ENCODE measurements around the gene NME3. TPM values are rescaled to one million over a fixed set of nuclear protein-coding genes. Genes with fewer than 3 reads are reported as not detected.

The NME3 gene
- total and polyA plus RNA-seq, 2 of the 13 experiments (the other 11 are each of a cell fraction or from before 2014, with no cell fraction given) = 10.4 to 15.9 TPM

DNA sequence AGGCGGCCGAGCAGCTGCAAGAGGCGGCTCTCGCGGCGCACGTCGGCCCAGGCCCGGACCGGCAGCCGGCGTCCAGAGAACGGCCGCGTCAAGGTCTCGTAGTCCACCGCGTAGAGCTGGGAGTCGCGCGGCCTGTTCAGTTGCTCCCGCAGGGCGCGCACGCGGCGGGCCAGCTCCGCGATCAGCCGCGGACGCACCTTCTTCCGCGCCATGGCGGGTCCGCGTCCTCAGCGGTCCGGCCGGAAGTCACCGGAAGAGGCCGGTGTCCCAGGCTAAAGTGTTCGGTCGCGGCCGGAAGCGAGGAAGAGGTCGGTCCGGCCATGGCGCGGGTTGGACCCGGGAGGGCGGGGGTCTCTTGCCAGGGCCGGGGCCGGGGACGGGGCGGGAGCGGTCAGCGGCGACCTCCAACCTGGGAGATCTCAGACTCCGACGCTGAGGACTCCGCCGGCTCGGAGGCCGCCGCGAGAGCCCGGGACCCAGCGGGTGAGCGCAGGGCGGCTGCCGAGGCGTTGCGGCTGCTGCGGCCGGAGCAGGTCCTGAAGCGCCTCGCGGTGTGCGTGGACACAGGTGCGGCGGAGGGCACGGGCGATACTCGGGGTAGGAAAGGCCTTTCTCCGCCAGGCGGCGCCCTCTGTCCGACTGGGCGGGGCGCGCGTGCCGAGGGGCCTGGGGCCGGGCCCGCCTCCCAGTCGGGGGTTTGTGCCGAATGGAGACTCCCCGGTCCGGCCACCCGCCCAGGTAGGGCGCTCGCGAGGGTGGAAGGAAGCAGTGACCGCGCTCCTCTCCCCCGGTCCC is 1.8 kb upstream of the NME3 start, which contains the start of gene MRPS34 (continued):
- no peak for TF ChIP-seq ZNF75D (CRISPR knock-in tag; IDR thresholded peaks at IDR 0.05; ENCODE audit: borderline replicate concordance)
- TF ChIP-seq ZFP36L1 (CRISPR knock-in tag; IDR thresholded peaks at IDR 0.05) = peak; percentile 84
- TF ChIP-seq NFIC (IDR thresholded peaks at IDR 0.05; ENCODE audit: low read length) = no peak
- TF ChIP-seq ATM (IDR thresholded peaks at IDR 0.05; ENCODE audit: borderline replicate concordance) = no peak
- peak; percentile 69 for TF ChIP-seq STAG1 (CRISPR knock-in tag; IDR thresholded peaks at IDR 0.05)
- TF ChIP-seq ADNP (CRISPR knock-in tag; IDR thresholded peaks at IDR 0.05) = no peak
- no peak for TF ChIP-seq ZBTB1 (CRISPR knock-in tag; IDR thresholded peaks at IDR 0.05; ENCODE audit: borderline replicate concordance)
- TF ChIP-seq, protein P1, sequence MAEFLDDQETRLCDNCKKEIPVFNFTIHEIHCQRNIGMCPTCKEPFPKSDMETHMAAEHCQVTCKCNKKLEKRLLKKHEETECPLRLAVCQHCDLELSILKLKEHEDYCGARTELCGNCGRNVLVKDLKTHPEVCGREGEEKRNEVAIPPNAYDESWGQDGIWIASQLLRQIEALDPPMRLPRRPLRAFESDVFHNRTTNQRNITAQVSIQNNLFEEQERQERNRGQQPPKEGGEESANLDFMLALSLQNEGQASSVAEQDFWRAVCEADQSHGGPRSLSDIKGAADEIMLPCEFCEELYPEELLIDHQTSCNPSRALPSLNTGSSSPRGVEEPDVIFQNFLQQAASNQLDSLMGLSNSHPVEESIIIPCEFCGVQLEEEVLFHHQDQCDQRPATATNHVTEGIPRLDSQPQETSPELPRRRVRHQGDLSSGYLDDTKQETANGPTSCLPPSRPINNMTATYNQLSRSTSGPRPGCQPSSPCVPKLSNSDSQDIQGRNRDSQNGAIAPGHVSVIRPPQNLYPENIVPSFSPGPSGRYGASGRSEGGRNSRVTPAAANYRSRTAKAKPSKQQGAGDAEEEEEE (CRISPR knock-in tag; IDR thresholded peaks at IDR 0.05; ENCODE audit: borderline replicate concordance) = no peak
- peak; percentile 54 for TF ChIP-seq RARA (CRISPR knock-in tag; IDR thresholded peaks at IDR 0.05)
- TF ChIP-seq NR2F6 (IDR thresholded peaks at IDR 0.05) = no peak
- TF ChIP-seq NR2F6 (CRISPR knock-in tag; IDR thresholded peaks at IDR 0.05) = peak; percentile 44; the same call in 1 of the 2 replicates
- TF ChIP-seq, protein P2, sequence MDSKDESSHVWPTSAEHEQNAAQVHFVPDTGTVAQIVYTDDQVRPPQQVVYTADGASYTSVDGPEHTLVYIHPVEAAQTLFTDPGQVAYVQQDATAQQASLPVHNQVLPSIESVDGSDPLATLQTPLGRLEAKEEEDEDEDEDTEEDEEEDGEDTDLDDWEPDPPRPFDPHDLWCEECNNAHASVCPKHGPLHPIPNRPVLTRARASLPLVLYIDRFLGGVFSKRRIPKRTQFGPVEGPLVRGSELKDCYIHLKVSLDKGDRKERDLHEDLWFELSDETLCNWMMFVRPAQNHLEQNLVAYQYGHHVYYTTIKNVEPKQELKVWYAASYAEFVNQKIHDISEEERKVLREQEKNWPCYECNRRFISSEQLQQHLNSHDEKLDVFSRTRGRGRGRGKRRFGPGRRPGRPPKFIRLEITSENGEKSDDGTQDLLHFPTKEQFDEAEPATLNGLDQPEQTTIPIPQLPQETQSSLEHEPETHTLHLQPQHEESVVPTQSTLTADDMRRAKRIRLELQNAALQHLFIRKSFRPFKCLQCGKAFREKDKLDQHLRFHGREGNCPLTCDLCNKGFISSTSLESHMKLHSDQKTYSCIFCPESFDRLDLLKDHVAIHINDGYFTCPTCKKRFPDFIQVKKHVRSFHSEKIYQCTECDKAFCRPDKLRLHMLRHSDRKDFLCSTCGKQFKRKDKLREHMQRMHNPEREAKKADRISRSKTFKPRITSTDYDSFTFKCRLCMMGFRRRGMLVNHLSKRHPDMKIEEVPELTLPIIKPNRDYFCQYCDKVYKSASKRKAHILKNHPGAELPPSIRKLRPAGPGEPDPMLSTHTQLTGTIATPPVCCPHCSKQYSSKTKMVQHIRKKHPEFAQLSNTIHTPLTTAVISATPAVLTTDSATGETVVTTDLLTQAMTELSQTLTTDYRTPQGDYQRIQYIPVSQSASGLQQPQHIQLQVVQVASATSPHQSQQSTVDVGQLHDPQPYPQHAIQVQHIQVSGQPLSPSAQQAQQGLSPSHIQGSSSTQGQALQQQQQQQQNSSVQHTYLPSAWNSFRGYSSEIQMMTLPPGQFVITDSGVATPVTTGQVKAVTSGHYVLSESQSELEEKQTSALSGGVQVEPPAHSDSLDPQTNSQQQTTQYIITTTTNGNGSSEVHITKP (CRISPR knock-in tag; IDR thresholded peaks at IDR 0.05; ENCODE audit: low read depth) = peak; percentile 37; the same call in 1 of the 2 replicates
- TF ChIP-seq, protein P3, sequence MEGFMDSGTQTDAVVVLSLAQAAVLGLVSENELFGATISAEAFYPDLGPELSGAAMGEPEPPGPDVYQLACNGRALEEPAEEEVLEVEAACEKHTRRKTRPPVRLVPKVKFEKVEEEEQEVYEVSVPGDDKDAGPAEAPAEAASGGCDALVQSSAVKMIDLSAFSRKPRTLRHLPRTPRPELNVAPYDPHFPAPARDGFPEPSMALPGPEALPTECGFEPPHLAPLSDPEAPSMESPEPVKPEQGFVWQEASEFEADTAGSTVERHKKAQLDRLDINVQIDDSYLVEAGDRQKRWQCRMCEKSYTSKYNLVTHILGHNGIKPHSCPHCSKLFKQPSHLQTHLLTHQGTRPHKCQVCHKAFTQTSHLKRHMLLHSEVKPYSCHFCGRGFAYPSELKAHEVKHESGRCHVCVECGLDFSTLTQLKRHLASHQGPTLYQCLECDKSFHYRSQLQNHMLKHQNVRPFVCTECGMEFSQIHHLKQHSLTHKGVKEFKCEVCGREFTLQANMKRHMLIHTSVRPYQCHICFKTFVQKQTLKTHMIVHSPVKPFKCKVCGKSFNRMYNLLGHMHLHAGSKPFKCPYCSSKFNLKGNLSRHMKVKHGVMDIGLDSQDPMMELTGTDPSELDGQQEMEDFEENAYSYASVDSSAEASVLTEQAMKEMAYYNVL (CRISPR knock-in tag; IDR thresholded peaks at IDR 0.05; ENCODE audit: borderline replicate concordance) = peak; percentile 82; the same call in 1 of the 2 replicates
- TF ChIP-seq ISL2 (CRISPR knock-in tag; IDR thresholded peaks at IDR 0.05) = peak; percentile 56
- TF ChIP-seq, protein P4, sequence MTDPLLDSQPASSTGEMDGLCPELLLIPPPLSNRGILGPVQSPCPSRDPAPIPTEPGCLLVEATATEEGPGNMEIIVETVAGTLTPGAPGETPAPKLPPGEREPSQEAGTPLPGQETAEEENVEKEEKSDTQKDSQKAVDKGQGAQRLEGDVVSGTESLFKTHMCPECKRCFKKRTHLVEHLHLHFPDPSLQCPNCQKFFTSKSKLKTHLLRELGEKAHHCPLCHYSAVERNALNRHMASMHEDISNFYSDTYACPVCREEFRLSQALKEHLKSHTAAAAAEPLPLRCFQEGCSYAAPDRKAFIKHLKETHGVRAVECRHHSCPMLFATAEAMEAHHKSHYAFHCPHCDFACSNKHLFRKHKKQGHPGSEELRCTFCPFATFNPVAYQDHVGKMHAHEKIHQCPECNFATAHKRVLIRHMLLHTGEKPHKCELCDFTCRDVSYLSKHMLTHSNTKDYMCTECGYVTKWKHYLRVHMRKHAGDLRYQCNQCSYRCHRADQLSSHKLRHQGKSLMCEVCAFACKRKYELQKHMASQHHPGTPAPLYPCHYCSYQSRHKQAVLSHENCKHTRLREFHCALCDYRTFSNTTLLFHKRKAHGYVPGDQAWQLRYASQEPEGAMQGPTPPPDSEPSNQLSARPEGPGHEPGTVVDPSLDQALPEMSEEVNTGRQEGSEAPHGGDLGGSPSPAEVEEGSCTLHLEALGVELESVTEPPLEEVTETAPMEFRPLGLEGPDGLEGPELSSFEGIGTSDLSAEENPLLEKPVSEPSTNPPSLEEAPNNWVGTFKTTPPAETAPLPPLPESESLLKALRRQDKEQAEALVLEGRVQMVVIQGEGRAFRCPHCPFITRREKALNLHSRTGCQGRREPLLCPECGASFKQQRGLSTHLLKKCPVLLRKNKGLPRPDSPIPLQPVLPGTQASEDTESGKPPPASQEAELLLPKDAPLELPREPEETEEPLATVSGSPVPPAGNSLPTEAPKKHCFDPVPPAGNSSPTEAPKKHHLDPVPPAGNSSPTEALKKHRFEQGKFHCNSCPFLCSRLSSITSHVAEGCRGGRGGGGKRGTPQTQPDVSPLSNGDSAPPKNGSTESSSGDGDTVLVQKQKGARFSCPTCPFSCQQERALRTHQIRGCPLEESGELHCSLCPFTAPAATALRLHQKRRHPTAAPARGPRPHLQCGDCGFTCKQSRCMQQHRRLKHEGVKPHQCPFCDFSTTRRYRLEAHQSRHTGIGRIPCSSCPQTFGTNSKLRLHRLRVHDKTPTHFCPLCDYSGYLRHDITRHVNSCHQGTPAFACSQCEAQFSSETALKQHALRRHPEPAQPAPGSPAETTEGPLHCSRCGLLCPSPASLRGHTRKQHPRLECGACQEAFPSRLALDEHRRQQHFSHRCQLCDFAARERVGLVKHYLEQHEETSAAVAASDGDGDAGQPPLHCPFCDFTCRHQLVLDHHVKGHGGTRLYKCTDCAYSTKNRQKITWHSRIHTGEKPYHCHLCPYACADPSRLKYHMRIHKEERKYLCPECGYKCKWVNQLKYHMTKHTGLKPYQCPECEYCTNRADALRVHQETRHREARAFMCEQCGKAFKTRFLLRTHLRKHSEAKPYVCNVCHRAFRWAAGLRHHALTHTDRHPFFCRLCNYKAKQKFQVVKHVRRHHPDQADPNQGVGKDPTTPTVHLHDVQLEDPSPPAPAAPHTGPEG (CRISPR knock-in tag; IDR thresholded peaks at IDR 0.05) = peak; percentile 75; the same call in 1 of the 2 replicates
- no peak for TF ChIP-seq ZKSCAN5 (CRISPR knock-in tag; IDR thresholded peaks at IDR 0.05)

Measured in HepG2 (cell line).